BE2C (cell line): ENCODE results near the gene ZNF787.

Experiments
- DNase-seq: peaks from one replicate; pipeline ENCODE4 v3.0.0-alpha.2; 2020
- H3K27me3 ChIP-seq: fragments of 250-450 bp; sonication (Bioruptor Pico); 2 replicates; pipeline ENCODE4 v1.5.1; 2020; ENCODE audit warnings: mild to moderate bottlenecking
- H3K36me3 ChIP-seq: fragments of 250-450 bp; sonication (Bioruptor Pico); 2 replicates; pipeline ENCODE4 v1.5.1; 2020; ENCODE audit warnings: mild to moderate bottlenecking
- H3K4me1 ChIP-seq: fragments of 250-450 bp; sonication (Bioruptor Pico); 2 replicates; pipeline ENCODE4 v1.5.1; 2020
- H3K4me3 ChIP-seq: 2 replicates; pipeline ENCODE4 v1.5.1; 2011; ENCODE audit warnings: low read depth, low read length
- H3K9me3 ChIP-seq: fragments of 250-450 bp; sonication (Bioruptor Pico); 2 replicates; pipeline ENCODE4 v1.5.1; 2020
- TF ChIP-seq, protein P1 (sequence below): IDR thresholded peaks from 2 replicates; pipeline ENCODE4 v1.5.1; 2012; ENCODE audit warnings: mild to moderate bottlenecking, low read depth, low read length

Gene ZNF787

DNA sequence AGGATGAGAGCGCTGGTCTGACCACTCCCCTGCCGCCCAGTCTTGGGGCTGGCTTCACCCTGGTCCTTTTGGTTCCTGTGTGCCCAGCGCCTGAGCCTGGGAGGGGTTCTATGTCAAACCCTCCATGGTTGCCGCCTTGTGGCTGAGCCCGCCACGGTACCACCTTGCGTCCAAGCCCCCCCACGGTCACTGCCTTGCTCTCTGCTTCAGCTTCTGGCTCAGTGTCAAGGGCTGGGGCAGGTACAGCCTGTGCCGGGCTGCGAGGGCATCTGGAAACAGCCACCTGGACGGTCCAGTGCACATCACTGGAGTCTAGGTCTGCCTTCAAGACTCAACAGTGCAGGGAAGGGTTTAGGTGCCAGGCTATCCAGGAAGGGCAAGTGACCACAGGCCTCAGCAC lies 40.4 kb upstream of the ZNF787 start:
- H3K9me3 ChIP-seq: no peaks in the 10 kb centered on the region
- no peak for DNase-seq
- no peaks in the 10 kb centered on the region for H3K4me1 ChIP-seq
- no peak overlapping the region for H3K4me3 ChIP-seq
- H3K27me3 ChIP-seq: no peaks in the 10 kb centered on the region
- TF ChIP-seq, protein P1, sequence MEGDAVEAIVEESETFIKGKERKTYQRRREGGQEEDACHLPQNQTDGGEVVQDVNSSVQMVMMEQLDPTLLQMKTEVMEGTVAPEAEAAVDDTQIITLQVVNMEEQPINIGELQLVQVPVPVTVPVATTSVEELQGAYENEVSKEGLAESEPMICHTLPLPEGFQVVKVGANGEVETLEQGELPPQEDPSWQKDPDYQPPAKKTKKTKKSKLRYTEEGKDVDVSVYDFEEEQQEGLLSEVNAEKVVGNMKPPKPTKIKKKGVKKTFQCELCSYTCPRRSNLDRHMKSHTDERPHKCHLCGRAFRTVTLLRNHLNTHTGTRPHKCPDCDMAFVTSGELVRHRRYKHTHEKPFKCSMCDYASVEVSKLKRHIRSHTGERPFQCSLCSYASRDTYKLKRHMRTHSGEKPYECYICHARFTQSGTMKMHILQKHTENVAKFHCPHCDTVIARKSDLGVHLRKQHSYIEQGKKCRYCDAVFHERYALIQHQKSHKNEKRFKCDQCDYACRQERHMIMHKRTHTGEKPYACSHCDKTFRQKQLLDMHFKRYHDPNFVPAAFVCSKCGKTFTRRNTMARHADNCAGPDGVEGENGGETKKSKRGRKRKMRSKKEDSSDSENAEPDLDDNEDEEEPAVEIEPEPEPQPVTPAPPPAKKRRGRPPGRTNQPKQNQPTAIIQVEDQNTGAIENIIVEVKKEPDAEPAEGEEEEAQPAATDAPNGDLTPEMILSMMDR: no peak
- peaks cover 12% of the 10 kb centered on the region for H3K36me3 ChIP-seq

DNA sequence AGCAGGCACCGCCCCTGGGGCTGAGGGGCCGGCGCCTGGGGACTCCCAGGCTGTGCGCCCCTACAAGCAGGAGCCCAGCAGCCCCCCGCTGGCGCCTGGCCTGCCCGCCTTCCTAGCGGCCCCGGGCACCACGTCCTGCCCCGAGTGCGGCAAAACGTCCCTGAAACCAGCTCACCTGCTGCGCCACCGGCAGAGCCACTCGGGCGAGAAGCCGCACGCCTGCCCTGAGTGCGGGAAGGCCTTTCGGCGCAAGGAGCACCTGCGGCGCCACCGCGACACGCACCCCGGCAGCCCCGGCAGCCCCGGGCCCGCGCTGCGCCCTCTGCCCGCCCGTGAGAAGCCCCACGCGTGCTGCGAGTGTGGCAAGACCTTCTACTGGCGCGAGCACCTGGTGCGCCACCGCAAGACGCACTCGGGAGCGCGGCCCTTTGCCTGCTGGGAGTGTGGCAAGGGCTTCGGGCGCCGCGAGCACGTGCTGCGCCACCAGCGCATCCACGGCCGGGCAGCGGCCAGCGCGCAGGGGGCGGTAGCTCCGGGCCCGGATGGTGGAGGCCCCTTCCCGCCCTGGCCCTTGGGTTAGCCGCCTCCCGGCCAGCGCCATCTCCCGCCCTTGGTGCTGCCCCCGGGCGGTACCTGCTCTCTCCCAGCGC lies 38.7 kb upstream of the ZNF787 start:
- peaks cover 27% of the 10 kb centered on the region for H3K36me3 ChIP-seq
- no peaks in the 10 kb centered on the region for H3K27me3 ChIP-seq
- DNase-seq: no peak
- H3K4me3 ChIP-seq: no peak overlapping the region
- no peaks in the 10 kb centered on the region for H3K4me1 ChIP-seq
- TF ChIP-seq, protein P1: no peak
- no peaks in the 10 kb centered on the region for H3K9me3 ChIP-seq

DNA sequence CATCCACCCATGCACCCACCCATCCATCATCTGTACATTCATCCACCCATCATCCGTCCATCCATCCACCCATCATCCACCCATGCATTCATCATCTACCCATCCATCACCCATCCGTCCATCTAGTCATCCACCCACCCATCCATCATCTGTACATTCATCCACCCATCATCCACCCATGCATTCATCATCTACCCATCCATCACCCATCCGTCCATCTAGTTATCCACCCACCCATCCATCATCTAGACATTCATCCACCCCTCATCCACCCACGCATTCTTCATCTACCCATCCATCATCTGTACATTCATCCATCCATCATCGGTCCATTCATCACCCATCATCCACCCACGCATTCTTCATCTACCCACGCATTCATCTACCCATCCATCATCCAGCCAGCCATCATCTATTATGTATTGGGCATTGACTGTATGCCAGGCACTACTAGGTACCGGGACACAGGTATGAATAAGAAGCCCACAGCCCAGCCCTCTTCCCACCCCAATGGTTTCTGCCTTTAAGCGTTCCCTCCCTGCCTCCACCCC lies 38.0 kb upstream of the ZNF787 start:
- H3K4me3 ChIP-seq: no peak overlapping the region
- no peaks in the 10 kb centered on the region for H3K27me3 ChIP-seq
- H3K36me3 ChIP-seq: peaks cover 28% of the 10 kb centered on the region
- no peaks in the 10 kb centered on the region for H3K4me1 ChIP-seq
- TF ChIP-seq, protein P1: no peak
- no peaks in the 10 kb centered on the region for H3K9me3 ChIP-seq
- no peak for DNase-seq

DNA sequence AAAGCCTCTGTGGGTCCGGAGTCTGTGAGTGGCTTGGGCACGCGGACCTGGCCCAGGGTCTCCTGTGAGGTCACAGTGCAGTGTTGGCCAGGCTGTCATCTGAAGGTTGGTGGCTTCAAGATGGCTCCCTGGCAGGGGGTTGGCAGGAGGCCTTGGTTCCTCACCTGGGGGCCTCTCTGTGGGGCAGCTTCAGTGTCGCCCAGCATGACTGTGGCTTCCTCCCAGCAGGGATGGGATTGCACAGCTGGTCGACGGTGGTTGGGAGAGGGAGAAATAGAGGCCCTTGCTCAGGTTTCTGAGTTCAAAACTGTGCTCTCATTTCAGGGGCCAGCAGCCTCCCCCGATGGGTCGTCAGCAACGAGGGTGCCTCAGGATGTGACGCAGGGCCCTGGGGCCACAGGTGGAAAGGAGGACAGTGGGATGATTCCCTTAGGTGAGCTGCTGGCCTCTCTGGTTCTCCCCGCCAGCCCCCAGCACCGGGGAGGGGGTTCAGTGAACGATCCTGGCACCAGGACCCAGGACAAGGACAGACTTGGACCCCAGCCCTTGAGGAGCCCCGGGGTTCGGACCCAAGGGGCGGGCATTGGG lies 37.2 kb upstream of the ZNF787 start:
- Histone ChIP-seq H3K4me3 (no peak overlapping the region), H3K4me1 (no peaks in the 10 kb centered on the region), H3K27me3 (no peaks in the 10 kb centered on the region), H3K9me3 (no peaks in the 10 kb centered on the region), H3K36me3 (peaks cover 28% of the 10 kb centered on the region)
- TF ChIP-seq, protein P1: no peak
- no peak for DNase-seq

DNA sequence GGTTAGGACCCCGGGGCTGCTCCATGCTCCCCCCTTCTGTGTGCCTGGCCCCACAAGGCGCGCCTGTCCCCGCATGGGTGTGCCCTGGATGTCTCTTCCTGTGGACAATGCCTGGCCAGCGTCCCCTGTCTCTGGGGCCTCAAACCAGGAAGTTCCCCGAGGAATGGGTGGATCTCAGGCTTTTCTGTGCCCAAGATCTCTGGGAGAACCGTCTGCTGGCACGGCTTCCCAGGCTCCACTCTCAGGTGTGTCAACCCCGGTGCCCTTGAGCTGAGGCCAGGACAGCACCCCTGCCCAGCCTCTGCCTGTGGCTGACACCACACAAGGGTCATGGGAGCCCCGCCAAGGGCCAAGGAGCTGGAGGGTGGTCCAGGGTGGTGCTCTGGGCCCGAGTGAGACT lies 35.7 kb upstream of the ZNF787 start:
- peaks cover 28% of the 10 kb centered on the region for H3K36me3 ChIP-seq
- H3K4me1 ChIP-seq: no peaks in the 10 kb centered on the region
- no peak for DNase-seq
- no peak overlapping the region for H3K4me3 ChIP-seq
- no peaks in the 10 kb centered on the region for H3K27me3 ChIP-seq
- H3K9me3 ChIP-seq: no peaks in the 10 kb centered on the region
- TF ChIP-seq, protein P1: no peak

DNA sequence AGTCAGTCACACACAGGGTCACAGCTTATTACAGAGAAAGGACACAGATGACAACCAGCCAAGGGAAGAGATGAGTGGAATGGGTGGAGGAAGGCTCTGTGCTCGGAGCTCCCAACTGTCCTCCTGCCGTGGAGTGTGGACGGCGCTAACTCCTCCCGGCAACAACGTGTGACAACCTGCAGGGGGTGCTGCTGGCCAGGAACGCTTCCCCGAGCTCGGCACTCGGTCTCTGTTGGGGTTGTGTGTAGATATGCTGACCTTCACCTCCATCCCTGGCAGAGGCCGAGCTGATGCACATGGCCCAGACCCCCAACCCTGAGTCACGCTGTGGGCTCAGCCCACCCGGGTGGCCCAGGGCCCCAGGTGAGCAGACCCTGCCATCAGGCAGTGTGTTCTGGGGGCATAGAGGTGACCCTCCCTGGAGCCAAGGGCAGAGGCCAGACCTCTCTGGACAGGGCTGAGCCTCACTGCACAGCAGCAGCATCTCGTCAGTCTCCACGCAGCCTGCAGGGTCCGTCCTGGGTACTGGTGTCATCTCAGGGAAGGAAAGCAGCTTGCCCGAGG lies 34.1 kb upstream of the ZNF787 start:
- DNase-seq: peak; percentile 26
- H3K4me1 ChIP-seq: no peaks in the 10 kb centered on the region
- H3K9me3 ChIP-seq: no peaks in the 10 kb centered on the region
- TF ChIP-seq, protein P1: peak; percentile 49
- peaks cover 28% of the 10 kb centered on the region for H3K36me3 ChIP-seq
- no peak overlapping the region for H3K4me3 ChIP-seq
- no peaks in the 10 kb centered on the region for H3K27me3 ChIP-seq
